T-helper 1 cell treated with Interleukin-12 subunit alpha and Interleukin-12 subunit beta and Interleukin-4 antibody, amounts not matched to agents 30 ng/mL and 1 ng/mL, for 36 hours (primary cell): ENCODE measurements around the gene GAPDH. TPM values are rescaled to one million over a fixed set of nuclear protein-coding genes. Genes with fewer than 3 reads are reported as not detected.
"Not testable (repeated sequence)": the region's sequence is repeated elsewhere in the genome, so short reads cannot be mapped to it uniquely, and the experiment has no call there.

ENCODE experiments used
- intact Hi-C: fragments of 100-400 bp; cut with micrococcal nuclease; formaldehyde crosslinking; loops from one replicate; pipeline ENCODE4 v1.15.1; 2024
- total RNA-seq: library from RNA; stranded (reverse); gene quantifications from 2 replicates; pipeline ENCODE4 v1.2.3, GENCODE V29; 2022

Gene GAPDH
- 3,817 and 3,902 TPM in 2 replicates for total RNA-seq

GRCh38 chr12:6533923-6534694 lies at the start of gene GAPDH:
Gene GAPDH, plus strand, starts transcription at chr12:6534517. Its CDS starts 316 bp downstream, at chr12:6534833.
- intact Hi-C loops = loop anchor here (1.0 to 2.0 kb wide), 10 partner anchors 21 to 485 kb away; partner anchors contain the start of genes CHD4, ING4, LPCAT3 and NOP2

GRCh38 chr12:6488240-6488639 lies 46.1 kb upstream of the GAPDH start:
- intact Hi-C loops = no loop called here

DNA sequence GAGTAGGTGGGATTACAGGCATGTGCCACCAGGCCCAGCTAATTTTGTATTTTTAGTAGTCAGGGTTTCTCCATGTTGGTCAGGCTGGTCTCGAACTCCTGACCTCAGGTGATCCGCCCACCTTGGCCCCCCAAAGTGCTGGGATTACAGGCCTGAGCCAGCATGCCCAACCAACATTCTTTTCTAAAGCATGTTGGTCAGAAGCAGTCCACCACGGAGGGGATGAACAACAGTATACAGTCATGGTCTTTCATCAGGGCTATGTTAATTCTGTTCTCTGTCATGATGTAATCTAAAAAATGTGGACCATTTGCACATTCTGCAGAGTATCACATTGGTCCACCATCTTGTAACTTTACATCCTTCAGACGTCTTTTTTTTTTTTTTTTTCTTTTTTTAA lies 44.9 kb upstream of the GAPDH start:
- intact Hi-C loops = no loop called here

DNA sequence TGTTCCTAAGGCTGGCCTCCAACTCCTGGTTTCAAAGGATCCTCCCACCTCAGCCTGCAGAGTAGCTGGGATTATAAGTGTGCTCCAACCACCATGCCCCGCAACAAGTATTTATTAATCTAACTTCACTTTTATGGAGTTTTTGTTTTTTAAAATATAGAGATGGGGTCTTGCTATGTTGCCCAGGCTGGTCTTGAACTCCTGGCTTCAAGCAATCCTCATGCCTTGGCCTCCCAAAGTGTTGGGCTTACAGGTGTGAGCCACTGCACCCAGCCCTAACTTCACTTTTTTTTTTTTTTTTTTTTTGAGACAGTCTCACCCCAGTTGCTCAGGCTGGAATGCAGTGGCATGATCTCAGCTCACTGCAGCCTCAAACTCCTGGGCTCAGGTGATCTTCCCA lies 43.6 kb upstream of the GAPDH start:
- intact Hi-C loops = loop anchor here (5.0 kb wide), 2 partner anchors 38 to 642 kb away; partner anchors contain the start of genes CLSTN3 and TAPBPL

GRCh38 chr12:6492838-6493496 lies 41.4 kb upstream of the GAPDH start, which contains the start of gene MRPL51:
Gene MRPL51, minus strand, starts transcription at chr12:6493262. Its CDS starts 126 bp downstream, at chr12:6493136.
- intact Hi-C loops = loop anchor here (1.0 to 5.0 kb wide), 11 partner anchors 23 to 639 kb away; partner anchors contain the start of genes CHD4, CLSTN3, IFFO1 and ING4

DNA sequence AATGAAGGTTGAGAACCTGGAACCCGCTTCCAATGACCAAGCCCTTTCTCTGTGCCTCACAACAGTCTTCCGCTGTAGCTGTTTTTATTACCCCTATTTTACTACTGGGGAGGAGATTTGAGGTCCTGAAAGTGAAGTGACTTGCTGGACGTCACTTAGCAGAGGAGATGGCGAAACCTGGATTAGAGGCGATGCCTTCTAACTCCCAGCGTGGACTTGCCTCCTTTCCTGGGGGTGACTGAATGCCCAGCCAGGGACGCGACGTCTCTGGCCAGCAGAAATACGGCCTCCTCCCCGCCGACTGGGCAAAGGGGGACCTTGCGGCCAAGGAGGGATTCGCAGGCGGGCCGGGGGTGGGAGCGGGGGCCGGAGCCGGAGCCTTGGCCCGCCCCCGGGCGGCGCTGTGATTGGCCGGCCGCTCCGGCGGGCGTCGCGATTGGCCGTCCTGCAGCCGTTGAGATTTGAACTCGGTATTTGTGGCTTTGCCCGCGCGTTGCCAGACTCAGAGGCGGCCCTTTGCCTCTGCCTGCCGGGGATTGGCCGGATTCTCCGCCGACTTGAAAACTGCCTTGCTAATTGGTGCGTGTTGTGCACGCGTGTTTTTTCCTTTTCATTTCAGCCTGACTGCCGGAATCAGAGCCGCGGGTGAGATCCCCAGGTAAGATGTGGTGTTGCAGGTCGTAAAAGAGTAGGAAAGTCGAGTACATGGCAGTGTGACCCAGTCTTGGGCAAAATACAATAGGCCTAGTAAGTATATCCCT lies 40.6 kb upstream of the GAPDH start, which contains the start of gene NCAPD2:
NCAPD2 (plus strand) TSS at position 606 of the 761 bp plus-strand sequence. CDS start 997 bp downstream, outside the sequence.
- intact Hi-C loops = loop anchor here (1.0 to 5.0 kb wide), 19 partner anchors 23 to 639 kb away; partner anchors contain the start of genes CD4, CDCA3, CHD4 and CLSTN3

- intact Hi-C loops = loop anchor here (1.0 to 5.0 kb wide), 10 partner anchors 38 to 638 kb away; partner anchors contain the start of genes CD4, CDCA3, CLSTN3 and COPS7A
Observed at GRCh38 chr12:6494258-6494743, 40.0 kb upstream of the GAPDH start.

GRCh38 chr12:6494968-6495367 lies 39.3 kb upstream of the GAPDH start:
- intact Hi-C loops = loop anchor here (1.0 to 5.0 kb wide), 10 partner anchors 37 to 637 kb away; partner anchors contain the start of genes CD4, CDCA3, CLSTN3 and COPS7A

- intact Hi-C loops = not testable (repeated sequence)
Observed at GRCh38 chr12:6497291-6497690, 37.0 kb upstream of the GAPDH start.

GRCh38 chr12:6500466-6500865 lies 33.9 kb upstream of the GAPDH start:
- intact Hi-C loops = no loop called here

DNA sequence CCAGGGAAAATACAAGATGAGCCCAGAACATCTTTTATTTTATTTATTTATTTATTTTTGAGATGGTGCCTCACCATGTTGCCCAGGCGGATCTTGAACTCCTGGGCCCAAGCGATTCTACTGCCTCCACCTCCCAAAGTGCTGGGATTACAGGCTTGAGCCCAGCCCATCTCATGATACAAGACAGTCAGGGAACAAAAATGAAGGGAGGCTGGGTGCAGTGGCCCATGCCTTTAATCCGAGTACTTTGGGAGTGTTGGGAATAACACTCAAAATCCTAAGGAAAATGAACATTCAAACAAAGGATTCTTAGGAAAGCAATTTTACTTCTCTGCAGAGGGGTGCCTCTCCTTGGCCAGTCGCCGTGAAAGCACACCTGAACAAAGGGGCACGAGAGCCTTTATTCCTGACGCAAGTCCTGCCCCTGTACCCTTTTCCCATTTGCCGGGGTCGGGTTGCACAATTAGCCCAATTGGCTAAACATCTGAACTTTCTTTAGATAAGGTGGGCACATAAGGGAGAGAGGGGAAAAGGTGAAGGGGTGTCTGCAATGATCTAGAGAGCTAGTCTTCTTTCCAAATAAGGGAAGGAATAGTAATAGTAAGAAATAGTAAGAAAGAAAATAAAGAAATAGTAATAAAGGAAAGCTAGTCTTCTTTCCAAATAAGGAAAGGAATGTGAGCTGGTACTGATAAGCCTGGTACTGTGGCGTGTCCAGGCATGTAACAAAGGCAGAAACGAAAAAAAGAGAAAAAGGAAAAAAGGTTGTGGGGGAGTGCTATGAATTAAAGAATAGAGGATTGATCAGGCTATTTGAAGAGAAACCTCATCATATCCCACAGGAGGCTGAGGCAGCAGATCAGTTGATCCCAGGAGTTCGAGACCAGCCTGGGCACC lies 27.0 kb upstream of the GAPDH start:
- intact Hi-C loops = no loop called here

- intact Hi-C loops = no loop called here
Observed at GRCh38 chr12:6508087-6508486, 26.2 kb upstream of the GAPDH start.

DNA sequence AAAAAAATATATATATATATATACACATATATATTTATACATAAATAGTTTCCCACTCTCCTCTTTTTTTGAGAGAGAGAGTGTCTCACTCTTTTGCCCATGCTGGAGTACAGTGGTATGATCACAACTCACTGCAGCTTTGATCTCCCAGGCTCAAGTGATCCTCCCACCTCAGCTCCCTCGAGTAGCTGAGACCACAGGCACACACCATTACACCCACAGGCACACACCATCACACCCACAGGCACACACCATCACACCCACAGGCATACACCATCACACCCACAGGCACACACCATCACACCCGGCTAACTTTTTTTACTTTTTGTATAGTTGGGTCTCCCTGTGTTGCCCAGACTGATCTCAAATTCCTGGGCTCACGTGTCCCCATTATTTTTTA lies 14.1 kb upstream of the GAPDH start:
- intact Hi-C loops = no loop called here

GRCh38 chr12:6522193-6522592 lies 12.1 kb upstream of the GAPDH start:
- intact Hi-C loops = no loop called here

DNA sequence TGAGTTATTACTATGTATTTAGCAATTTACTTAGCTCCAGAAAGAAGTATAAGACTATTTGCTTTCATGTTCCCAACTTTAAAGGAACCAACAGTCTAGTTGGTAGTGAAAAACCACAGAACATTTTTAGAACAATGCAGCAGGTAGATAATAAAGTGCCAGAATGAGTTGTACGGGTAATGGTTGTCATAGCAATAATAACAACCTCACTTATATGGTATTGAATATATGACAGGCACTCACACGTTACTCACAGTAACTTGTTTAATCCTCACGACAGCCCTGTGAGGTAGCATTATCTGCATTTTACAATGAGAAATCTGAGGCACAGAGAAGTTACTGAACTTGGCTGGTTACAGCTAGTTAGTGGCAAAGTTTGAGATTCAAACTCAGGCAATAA lies 10.6 kb upstream of the GAPDH start:
- intact Hi-C loops = no loop called here

DNA sequence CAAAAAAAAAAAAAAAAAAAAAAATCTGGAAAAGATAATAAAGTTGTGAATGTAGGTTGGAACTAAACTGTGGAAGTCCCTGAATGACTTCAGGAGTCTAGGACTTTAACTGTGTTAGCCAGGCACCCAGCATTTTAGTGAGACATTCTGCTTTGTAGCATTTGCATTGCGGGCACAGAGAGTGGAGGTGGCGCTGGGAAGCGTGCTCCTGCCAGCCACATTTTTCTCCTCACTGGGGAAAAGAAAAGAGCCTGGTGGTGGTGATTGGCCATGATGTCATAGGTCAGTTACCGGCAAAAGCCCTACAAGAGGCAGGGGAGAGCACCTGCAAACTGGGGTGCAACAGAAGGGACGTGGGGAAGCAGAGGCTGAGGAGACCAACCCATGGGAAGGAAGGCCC lies 9.7 kb upstream of the GAPDH start:
- intact Hi-C loops = no loop called here

DNA sequence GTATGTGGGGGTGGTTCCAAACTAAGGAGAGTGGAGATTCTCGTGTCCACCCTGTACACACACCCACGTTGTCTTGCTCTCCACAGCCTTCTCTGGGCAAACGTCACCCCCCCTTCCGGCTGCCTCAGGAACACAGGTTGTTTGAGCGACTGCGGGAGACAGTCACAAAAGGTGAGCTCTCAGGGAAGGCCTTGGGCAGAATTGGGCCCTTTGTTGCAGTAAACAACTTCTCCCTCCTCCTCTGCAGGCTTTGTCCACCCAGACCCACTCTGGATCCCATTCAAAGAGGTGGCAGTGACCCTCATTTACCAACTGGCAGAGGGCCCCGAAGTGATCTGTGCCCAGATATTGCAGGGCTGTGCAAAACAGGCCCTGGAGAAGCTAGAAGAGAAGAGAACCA lies 8.1 kb upstream of the GAPDH start:
- intact Hi-C loops = no loop called here

- intact Hi-C loops = no loop called here
Observed at GRCh38 chr12:6526766-6527525, 7.4 kb upstream of the GAPDH start.

DNA sequence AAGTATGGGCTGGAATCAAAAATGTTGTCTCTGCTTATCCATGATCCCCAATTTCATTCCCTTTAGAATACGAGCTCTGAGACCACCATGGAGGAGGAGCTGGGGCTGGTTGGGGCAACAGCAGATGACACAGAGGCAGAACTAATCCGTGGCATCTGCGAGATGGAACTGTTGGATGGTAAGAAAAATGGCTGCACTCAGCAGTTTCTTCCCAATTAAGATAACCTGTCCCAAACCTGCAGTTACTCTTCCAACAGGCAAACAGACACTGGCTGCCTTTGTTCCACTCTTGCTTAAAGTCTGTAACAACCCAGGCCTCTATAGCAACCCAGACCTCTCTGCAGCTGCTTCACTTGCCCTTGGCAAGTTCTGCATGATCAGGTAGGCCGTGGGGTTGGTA lies 6.6 kb upstream of the GAPDH start:
- intact Hi-C loops = no loop called here
